ENCODE results near the gene DNAJC13. TPM values are rescaled to one million over a fixed set of nuclear protein-coding genes. Genes with fewer than 3 reads are reported as not detected.

DNAJC13 gene
- total and polyA plus RNA-seq, 2 of the 8 experiments (the other 6 are each of a cell fraction or from before 2014, with no cell fraction given): 7.9 to 28.8 TPM

DNA sequence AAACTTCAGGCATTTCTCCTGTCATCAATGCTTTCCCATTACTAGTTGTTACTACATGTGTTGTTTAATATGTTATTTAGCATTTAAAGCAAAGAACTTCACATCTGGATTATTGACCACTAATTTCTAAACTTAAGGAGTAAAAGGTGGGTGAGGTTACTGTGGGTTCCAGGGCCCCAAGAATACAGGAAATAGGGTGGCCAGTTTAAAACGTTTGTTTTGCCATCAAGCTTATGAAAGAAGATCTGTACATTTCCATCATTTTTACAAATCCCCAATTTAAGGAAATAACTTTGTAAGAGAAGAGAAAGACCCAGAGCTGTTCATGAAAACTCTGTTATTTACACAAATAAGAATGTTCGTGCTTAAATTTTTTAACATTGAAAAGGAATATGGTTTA lies 125.3 kb downstream of the DNAJC13 start:
- POLR2A ChIA-PET (ENCODE audit: partially characterized antibody): no interaction called here
- H3K9ac ChIP-seq (replicated peaks in 1 of 4; ENCODE audit: extremely low read depth in 1 of 4, low read depth in 3 of 4, low read length in 3 of 4): no peak overlapping the region

More for the DNA sequence above, 125.3 kb downstream of the DNAJC13 start:
- Histone ChIP-seq H3K9me3 (ENCODE audit: insufficient read depth in 2 of 2, low read depth in 1 of 2, low read length in 1 of 2) (no peaks in the 10 kb centered on the region), H2AFZ (ENCODE audit: low read length) (no peak overlapping the region), H3K4me1 (replicated peaks in 1 of 4; ENCODE audit: control insufficient read depth in 3 of 4, insufficient read depth in 4 of 4, low read length in 3 of 4) (no peaks in the 10 kb centered on the region), H3K4ac (replicated peaks; ENCODE audit: insufficient read length, low read depth, low read length) (no peak overlapping the region), H3K36me3 (ENCODE audit: control insufficient read depth in 2 of 4, insufficient read depth in 4 of 4, low read length in 3 of 4) (peaks cover 0 to 18% (median 5%) of the 10 kb centered on the region in 4 experiments; a peak in 4 of 8 replicates), H3K4me3 (ENCODE audit: extremely low read depth in 1 of 4, insufficient read depth in 2 of 4, low read depth in 3 of 4, low read length in 4 of 4) (no peak overlapping the region), H4K8ac (ENCODE audit: extremely low read depth, insufficient read depth, low read length) (no peak overlapping the region), H3K4me2 (ENCODE audit: insufficient read depth in 1 of 2, low read depth in 2 of 2, low read length in 2 of 2) (no peak overlapping the region), H3K79me2 (ENCODE audit: control insufficient read depth in 1 of 2, insufficient read depth in 2 of 2, low read length in 2 of 2) (no peaks in the 10 kb centered on the region), H4K5ac (ENCODE audit: insufficient read length, low read depth, low read length) (no peak overlapping the region), H4K20me1 (replicated peaks in 1 of 2; ENCODE audit: control insufficient read depth in 1 of 2, insufficient read depth in 2 of 2, low read length in 2 of 2) (peaks cover 0 to 2% of the 10 kb centered on the region in 2 experiments), H3K56ac (replicated peaks; ENCODE audit: insufficient read length, low read depth, low read length) (no peak overlapping the region), H3K23me2 (ENCODE audit: low read depth, low read length) (no peaks in the 10 kb centered on the region), H2AK5ac (ENCODE audit: low read depth, low read length) (no peak overlapping the region), H3K27me3 (replicated peaks in 1 of 4; ENCODE audit: control insufficient read depth in 3 of 4, extremely low read depth in 1 of 4, insufficient read depth in 3 of 4, low read length in 3 of 4) (no peaks in the 10 kb centered on the region), H4K91ac (replicated peaks; ENCODE audit: insufficient read length, low read length) (no peak overlapping the region), H3K27ac (ENCODE audit: low read depth, low read length) (no peak overlapping the region), H3K79me1 (ENCODE audit: low read depth, low read length) (no peaks in the 10 kb centered on the region; the same call in 1 of the 2 replicates), H3K18ac (ENCODE audit: extremely low read depth, low read length) (no peak overlapping the region), H3K14ac (ENCODE audit: insufficient read length) (no peak overlapping the region), H2BK12ac (ENCODE audit: low read depth, low read length) (no peak overlapping the region), H2BK120ac (replicated peaks; ENCODE audit: low read depth, low read length) (no peak overlapping the region), H2BK15ac (ENCODE audit: low read length) (no peak overlapping the region), H2BK5ac (ENCODE audit: low read depth, low read length) (no peak overlapping the region), H3K23ac (ENCODE audit: insufficient read length) (no peak overlapping the region), H2BK20ac (ENCODE audit: low read length) (no peak overlapping the region)
- FAIRE-seq (no peak), DNase-seq (ENCODE audit: low read depth in 1 of 2, low spot score in 2 of 2) (no peak)
- 79% methylated on average over 2 of the region's 2 CpGs; no CpG with 5 or more reads in 1 of the 2 experiments for WGBS, 2 experiments (ENCODE audit: extremely low coverage in 1 of 2, insufficient coverage in 1 of 2, insufficient read length in 1 of 2, insufficient replicate concordance in 2 of 2, low coverage in 1 of 2, low lambda C conversion rate in 2 of 2, missing lambda C conversion rate in 1 of 2)
- TF ChIP-seq SIX5 (IDR thresholded peaks at IDR 0.05; ENCODE audit: low read depth, low read length) (no peak), SP4 (IDR thresholded peaks at IDR 0.05; ENCODE audit: low read length) (no peak), TEAD4 (IDR thresholded peaks at IDR 0.05; ENCODE audit: low read depth, low read length) (no peak)
- TF ChIP-seq, protein P1, sequence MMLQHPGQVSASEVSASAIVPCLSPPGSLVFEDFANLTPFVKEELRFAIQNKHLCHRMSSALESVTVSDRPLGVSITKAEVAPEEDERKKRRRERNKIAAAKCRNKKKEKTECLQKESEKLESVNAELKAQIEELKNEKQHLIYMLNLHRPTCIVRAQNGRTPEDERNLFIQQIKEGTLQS (IDR thresholded peaks at IDR 0.05; ENCODE audit: insufficient read depth, low read depth, low read length): no peak
- CTCF ChIA-PET (ENCODE audit: partially characterized antibody): interaction anchor here (1.4 to 2.1 kb wide), 4 partner anchors 11 to 100 kb away, joined by 3 to 8 read pairs (median 4); no protein-coding TSS in a partner anchor
